Mucosa of stomach (tissue), 1 donor: Measurements from ENCODE around the gene AGTPBP1.

Experiments used
- H3K27me3 ChIP-seq: one replicate; pipeline ENCODE4 v1.7.0; 2013; ENCODE audit warnings: mild to moderate bottlenecking, low read length; ENCODE audit not compliant: control insufficient read depth, insufficient read depth
- H3K36me3 ChIP-seq: one replicate; pipeline ENCODE4 v1.7.0; 2013; ENCODE audit warnings: low read length; ENCODE audit not compliant: control insufficient read depth, insufficient read depth
- H3K4me1 ChIP-seq: one replicate; pipeline ENCODE4 v1.7.0; 2013; ENCODE audit warnings: mild to moderate bottlenecking, low read length; ENCODE audit not compliant: control insufficient read depth, insufficient read depth
- H3K4me3 ChIP-seq: one replicate; pipeline ENCODE4 v1.7.0; 2013; ENCODE audit warnings: low read length
- H3K9ac ChIP-seq: one replicate; pipeline ENCODE4 v1.7.0; 2013; ENCODE audit warnings: mild to moderate bottlenecking, low read length, moderate library complexity
- H3K9me3 ChIP-seq: one replicate; pipeline ENCODE4 v1.7.0; 2013; ENCODE audit warnings: mild to moderate bottlenecking, low read length, moderate library complexity; ENCODE audit not compliant: control insufficient read depth
- donor health status: Pancreatic carcinoma.

Gene AGTPBP1

GRCh38 chr9:85658716-85659115, 83.0 kb downstream of the AGTPBP1 start:
- H3K4me3 ChIP-seq = no peak overlapping the region
- no peak overlapping the region for H3K9ac ChIP-seq
- no peaks in the 10 kb centered on the region for H3K4me1 ChIP-seq
- H3K27me3 ChIP-seq = no peaks in the 10 kb centered on the region
- H3K9me3 ChIP-seq = no peaks in the 10 kb centered on the region
- no peaks in the 10 kb centered on the region for H3K36me3 ChIP-seq

GRCh38 chr9:85653153-85653552, 88.6 kb downstream of the AGTPBP1 start:
- H3K9me3 ChIP-seq = no peaks in the 10 kb centered on the region
- H3K9ac ChIP-seq = no peak overlapping the region
- H3K36me3 ChIP-seq = no peaks in the 10 kb centered on the region
- H3K4me1 ChIP-seq = peaks cover 5% of the 10 kb centered on the region
- H3K4me3 ChIP-seq = no peak overlapping the region
- no peaks in the 10 kb centered on the region for H3K27me3 ChIP-seq

- no peaks in the 10 kb centered on the region for H3K4me1 ChIP-seq
- H3K36me3 ChIP-seq = no peaks in the 10 kb centered on the region
- H3K4me3 ChIP-seq = no peak overlapping the region
Observed at GRCh38 chr9:85647571-85647970, 94.2 kb downstream of the AGTPBP1 start.

GRCh38 chr9:85645909-85646627, 95.7 kb downstream of the AGTPBP1 start:
- Histone ChIP-seq H3K9me3 (no peaks in the 10 kb centered on the region), H3K4me3 (no peak overlapping the region), H3K9ac (no peak overlapping the region), H3K36me3 (no peaks in the 10 kb centered on the region), H3K4me1 (no peaks in the 10 kb centered on the region), H3K27me3 (no peaks in the 10 kb centered on the region)

More at GRCh38 chr9:85647571-85647970, 94.2 kb downstream of the AGTPBP1 start:
- Histone ChIP-seq H3K9ac (no peak overlapping the region), H3K9me3 (no peaks in the 10 kb centered on the region), H3K27me3 (no peaks in the 10 kb centered on the region)

- no peaks in the 10 kb centered on the region for H3K36me3 ChIP-seq
- no peak overlapping the region for H3K9ac ChIP-seq
- no peaks in the 10 kb centered on the region for H3K4me1 ChIP-seq
- H3K9me3 ChIP-seq = no peaks in the 10 kb centered on the region
- no peak overlapping the region for H3K4me3 ChIP-seq
- no peaks in the 10 kb centered on the region for H3K27me3 ChIP-seq
Observed at GRCh38 chr9:85640425-85640824, 101.3 kb downstream of the AGTPBP1 start.

GRCh38 chr9:85639675-85640186, 102.0 kb downstream of the AGTPBP1 start:
- no peaks in the 10 kb centered on the region for H3K36me3 ChIP-seq
- no peaks in the 10 kb centered on the region for H3K9me3 ChIP-seq
- no peaks in the 10 kb centered on the region for H3K4me1 ChIP-seq
- no peak overlapping the region for H3K4me3 ChIP-seq
- H3K27me3 ChIP-seq = no peaks in the 10 kb centered on the region
- H3K9ac ChIP-seq = no peak overlapping the region

GRCh38 chr9:85631809-85632208, 109.9 kb downstream of the AGTPBP1 start:
- H3K36me3 ChIP-seq = no peaks in the 10 kb centered on the region
- no peaks in the 10 kb centered on the region for H3K9me3 ChIP-seq
- H3K9ac ChIP-seq = no peak overlapping the region
- H3K27me3 ChIP-seq = no peaks in the 10 kb centered on the region
- no peaks in the 10 kb centered on the region for H3K4me1 ChIP-seq
- no peak overlapping the region for H3K4me3 ChIP-seq

GRCh38 chr9:85630676-85631075, 111.1 kb downstream of the AGTPBP1 start:
- no peak overlapping the region for H3K4me3 ChIP-seq
- H3K27me3 ChIP-seq = no peaks in the 10 kb centered on the region
- no peaks in the 10 kb centered on the region for H3K9me3 ChIP-seq
- no peak overlapping the region for H3K9ac ChIP-seq
- H3K4me1 ChIP-seq = no peaks in the 10 kb centered on the region
- H3K36me3 ChIP-seq = no peaks in the 10 kb centered on the region

GRCh38 chr9:85617141-85617670, 124.5 kb downstream of the AGTPBP1 start:
- H3K4me1 ChIP-seq = no peaks in the 10 kb centered on the region
- H3K4me3 ChIP-seq = no peak overlapping the region
- H3K36me3 ChIP-seq = no peaks in the 10 kb centered on the region
- no peak overlapping the region for H3K9ac ChIP-seq
- H3K27me3 ChIP-seq = no peaks in the 10 kb centered on the region
- no peaks in the 10 kb centered on the region for H3K9me3 ChIP-seq

- no peak overlapping the region for H3K9ac ChIP-seq
- no peaks in the 10 kb centered on the region for H3K9me3 ChIP-seq
- no peaks in the 10 kb centered on the region for H3K36me3 ChIP-seq
- H3K4me1 ChIP-seq = no peaks in the 10 kb centered on the region
- H3K4me3 ChIP-seq = no peak overlapping the region
- H3K27me3 ChIP-seq = no peaks in the 10 kb centered on the region
Observed at GRCh38 chr9:85615792-85616191, 126.0 kb downstream of the AGTPBP1 start.

- no peaks in the 10 kb centered on the region for H3K27me3 ChIP-seq
- no peaks in the 10 kb centered on the region for H3K9me3 ChIP-seq
Observed at GRCh38 chr9:85610074-85610860, 131.5 kb downstream of the AGTPBP1 start.

GRCh38 chr9:85605905-85606304, 135.8 kb downstream of the AGTPBP1 start:
- Histone ChIP-seq H3K4me1 (no peaks in the 10 kb centered on the region), H3K4me3 (no peak overlapping the region), H3K36me3 (no peaks in the 10 kb centered on the region), H3K27me3 (no peaks in the 10 kb centered on the region), H3K9me3 (no peaks in the 10 kb centered on the region), H3K9ac (no peak overlapping the region)

More at GRCh38 chr9:85610074-85610860, 131.5 kb downstream of the AGTPBP1 start:
- no peaks in the 10 kb centered on the region for H3K4me1 ChIP-seq
- no peak overlapping the region for H3K4me3 ChIP-seq
- H3K36me3 ChIP-seq = no peaks in the 10 kb centered on the region
- peak overlapping the region; percentile 37 for H3K9ac ChIP-seq
